ENCODE measurements around the gene TENM4. TPM values are rescaled to one million over a fixed set of nuclear protein-coding genes. Genes with fewer than 3 reads are reported as not detected.

TENM4 gene
- total RNA-seq, 1 donor, result 10.4 TPM

- no peak for TF ChIP-seq CTCF (IDR thresholded peaks at IDR 0.05; ENCODE audit: insufficient read depth, low read depth, low read length)
- H3K4me3 ChIP-seq (ENCODE audit: low read depth, low read length), result no peak overlapping the region
- DNase-seq (ENCODE audit: low read depth), result no peak
Observed at GRCh38 chr11:79219186-79220045, 221.4 kb downstream of the TENM4 start.

GRCh38 chr11:79212741-79213190 is 228.1 kb downstream of the TENM4 start:
- DNase-seq (ENCODE audit: low read depth), result no peak

GRCh38 chr11:79209540-79210266 is 231.1 kb downstream of the TENM4 start:
- no peak overlapping the region for H3K4me3 ChIP-seq (ENCODE audit: low read depth, low read length)
- no peak for DNase-seq (ENCODE audit: low read depth)
- no peak for TF ChIP-seq CTCF (IDR thresholded peaks at IDR 0.05; ENCODE audit: insufficient read depth, low read depth, low read length)

More at GRCh38 chr11:79212741-79213190, 228.1 kb downstream of the TENM4 start:
- no peak overlapping the region for H3K4me3 ChIP-seq (ENCODE audit: low read depth, low read length)
- TF ChIP-seq CTCF (IDR thresholded peaks at IDR 0.05; ENCODE audit: insufficient read depth, low read depth, low read length), result no peak

- no peak for DNase-seq (ENCODE audit: low read depth)
- H3K4me3 ChIP-seq (ENCODE audit: low read depth, low read length), result no peak overlapping the region
- no peak for TF ChIP-seq CTCF (IDR thresholded peaks at IDR 0.05; ENCODE audit: insufficient read depth, low read depth, low read length)
Observed at GRCh38 chr11:79208126-79208525, 232.7 kb downstream of the TENM4 start.

GRCh38 chr11:79206951-79207350 is 233.9 kb downstream of the TENM4 start:
- no peak for DNase-seq (ENCODE audit: low read depth)
- no peak overlapping the region for H3K4me3 ChIP-seq (ENCODE audit: low read depth, low read length)
- TF ChIP-seq CTCF (IDR thresholded peaks at IDR 0.05; ENCODE audit: insufficient read depth, low read depth, low read length), result no peak

GRCh38 chr11:79205786-79206185 is 235.0 kb downstream of the TENM4 start:
- no peak overlapping the region for H3K4me3 ChIP-seq (ENCODE audit: low read depth, low read length)
- no peak for DNase-seq (ENCODE audit: low read depth)
- no peak for TF ChIP-seq CTCF (IDR thresholded peaks at IDR 0.05; ENCODE audit: insufficient read depth, low read depth, low read length)
